Activated B cell treated with CpG ODN at 0.5 μM for 24 hours (primary cell): ENCODE measurements around the gene CIPC. TPM values are rescaled to one million over a fixed set of nuclear protein-coding genes. Genes with fewer than 3 reads are reported as not detected.

ENCODE experiments used
- ATAC-seq: fragments of 200-7000 bp; cut with Tn5 transposase; one replicate; pipeline ENCODE4 v1.10.0; 2021; ENCODE audit warnings: low read depth, mild to moderate bottlenecking, moderate library complexity
- CTCF ChIA-PET: fragments of 350-600 bp; sonication (Branson Sonifier 250); formaldehyde crosslinking; loops from one replicate; lab custom pipeline; 2021; ENCODE audit warnings: antibody characterized with exemption; lab: Charles Lee
- POLR2A ChIA-PET: fragments of 350-600 bp; sonication (Branson Sonifier 250); formaldehyde crosslinking; loops from one replicate; lab custom pipeline; 2021; ENCODE audit warnings: antibody characterized with exemption; lab: Charles Lee
- DNase-seq: peaks from one replicate; pipeline ENCODE4 v3.0.0; 2022
- H3K27ac Mint-ChIP-seq: one replicate; pipeline ENCODE4 v1.8.0; 2020; ENCODE audit warnings: mixed read lengths
- H3K27me3 Mint-ChIP-seq: one replicate; pipeline ENCODE4 v1.8.0; 2021; ENCODE audit warnings: mixed read lengths
- H3K36me3 Mint-ChIP-seq: one replicate; pipeline ENCODE4 v1.8.0; 2021; ENCODE audit warnings: low read depth, mixed read lengths
- H3K4me1 Mint-ChIP-seq: one replicate; pipeline ENCODE4 v1.8.0; 2021; ENCODE audit warnings: mixed read lengths
- H3K4me3 Mint-ChIP-seq: one replicate; pipeline ENCODE4 v1.8.0; 2020; ENCODE audit warnings: mild to moderate bottlenecking, mixed read lengths
- H3K9me3 Mint-ChIP-seq: one replicate; pipeline ENCODE4 v1.8.0; 2020; ENCODE audit warnings: mixed read lengths
- CTCF ChIP-seq: fragments of 200-600 bp; IDR thresholded peaks from one replicate; pipeline ENCODE4 v1.8.0; 2022; ENCODE audit warnings: antibody characterized with exemption, mild to moderate bottlenecking
- intact Hi-C: fragments of 100-400 bp; cut with micrococcal nuclease; formaldehyde crosslinking; loops from one replicate; pipeline ENCODE4 v1.15.1; 2024
- total RNA-seq: library from RNA; stranded (reverse); gene quantifications from 2 replicates; pipeline ENCODE4 v1.2.3, GENCODE V29; 2022

Gene CIPC
- total RNA-seq = 26.6 and 28.5 TPM in 2 replicates

GRCh38 chr14:77097700-77098528, at the start of gene CIPC:
TSS of gene CIPC (plus strand) at chr14:77098258. CDS start at chr14:77105709, 7,451 bp downstream.
- DNase-seq (peak; percentile 96), ATAC-seq (peak; percentile 86)
- ChIA-PET POLR2A (interaction anchor here (0.6 to 11.9 kb wide), 10 partner anchors 14 to 501 kb away, joined by 3 to 329 read pairs (median 5); partner anchors contain the start of genes ANGEL1, GSTZ1, IRF2BPL and POMT2), CTCF (interaction anchor here (0.7 to 11.3 kb wide), 6 partner anchors 11 to 218 kb away, joined by 3 to 112 read pairs (median 7); no protein-coding TSS in a partner anchor)
- Mint-ChIP-seq H3K9me3 (no peaks in the 10 kb centered on the region), H3K4me3 (peak within 1 kb of the TSS; percentile 99), H3K27ac (peak within 1 kb of the TSS; percentile 98), H3K4me1 (peaks cover 72% of the 10 kb centered on the region), H3K27me3 (no peaks in the 10 kb centered on the region), H3K36me3 (peaks cover 13% of the 10 kb centered on the region)
- no peak for TF ChIP-seq CTCF
- intact Hi-C loops = loop anchor here (1.0 to 5.0 kb wide), 9 partner anchors 10 to 360 kb away; partner anchors contain the start of genes AHSA1, ANGEL1, GSTZ1 and IRF2BPL

- H3K27ac Mint-ChIP-seq = no peak overlapping the region
- H3K4me3 Mint-ChIP-seq = no peak overlapping the region
- no peaks in the 10 kb centered on the region for H3K9me3 Mint-ChIP-seq
- H3K36me3 Mint-ChIP-seq = no peaks in the 10 kb centered on the region
- H3K4me1 Mint-ChIP-seq = peaks cover 8% of the 10 kb centered on the region
- intact Hi-C loops = no loop called here
- no peaks in the 10 kb centered on the region for H3K27me3 Mint-ChIP-seq
- ChIA-PET CTCF (interaction anchor here (0.9 to 6.4 kb wide), 7 partner anchors 10 to 177 kb away, joined by 3 to 73 read pairs (median 4); no protein-coding TSS in a partner anchor), POLR2A (interaction anchor here (1.0 kb wide), 1 partner anchor 23 kb away, joined by 7 read pairs; no protein-coding TSS in a partner anchor)
- no peak for DNase-seq
- no peak for TF ChIP-seq CTCF
- ATAC-seq = no peak
Measured at GRCh38 chr14:77051116-77051515, 46.9 kb upstream of the CIPC start.

GRCh38 chr14:77052281-77053044, 45.6 kb upstream of the CIPC start:
- no peaks in the 10 kb centered on the region for H3K27me3 Mint-ChIP-seq
- ChIA-PET CTCF (interaction anchor here (1.1 to 6.4 kb wide), 11 partner anchors 8 to 179 kb away, joined by 4 to 73 read pairs (median 14); partner anchors contain the start of gene IRF2BPL), POLR2A (interaction anchor here (0.5 to 3.2 kb wide), 10 partner anchors 16 to 430 kb away, joined by 3 to 18 read pairs (median 5); partner anchors contain the start of gene IRF2BPL)
- no peak for TF ChIP-seq CTCF
- H3K36me3 Mint-ChIP-seq = no peaks in the 10 kb centered on the region
- H3K4me1 Mint-ChIP-seq = peaks cover 8% of the 10 kb centered on the region
- DNase-seq (no peak), ATAC-seq (no peak)
- intact Hi-C loops = loop anchor here (1.0 kb wide), 8 partner anchors 16 to 180 kb away; no protein-coding TSS in a partner anchor
- H3K27ac Mint-ChIP-seq = no peak overlapping the region
- H3K4me3 Mint-ChIP-seq = no peak overlapping the region
- no peaks in the 10 kb centered on the region for H3K9me3 Mint-ChIP-seq

- ATAC-seq (peak; percentile 90), DNase-seq (peak; percentile 79)
- Mint-ChIP-seq H3K27ac (peak overlapping the region; percentile 24), H3K9me3 (no peaks in the 10 kb centered on the region), H3K4me3 (no peak overlapping the region), H3K27me3 (no peaks in the 10 kb centered on the region), H3K4me1 (peaks cover 8% of the 10 kb centered on the region), H3K36me3 (no peaks in the 10 kb centered on the region)
- TF ChIP-seq CTCF = peak; percentile 74
- intact Hi-C loops = loop anchor here (1.0 kb wide), 8 partner anchors 15 to 181 kb away; no protein-coding TSS in a partner anchor
- CTCF ChIA-PET = interaction anchor here (0.7 to 6.4 kb wide), 20 partner anchors 8 to 179 kb away, joined by 3 to 73 read pairs (median 6); partner anchors contain the start of gene IRF2BPL
- POLR2A ChIA-PET = interaction anchor here (0.5 to 3.2 kb wide), 12 partner anchors 13 to 429 kb away, joined by 3 to 18 read pairs (median 5); partner anchors contain the start of gene IRF2BPL
Measured at GRCh38 chr14:77053046-77053841, 44.8 kb upstream of the CIPC start.
